ENCODE measurements around the gene FAM187B.

FAM187B gene

DNA sequence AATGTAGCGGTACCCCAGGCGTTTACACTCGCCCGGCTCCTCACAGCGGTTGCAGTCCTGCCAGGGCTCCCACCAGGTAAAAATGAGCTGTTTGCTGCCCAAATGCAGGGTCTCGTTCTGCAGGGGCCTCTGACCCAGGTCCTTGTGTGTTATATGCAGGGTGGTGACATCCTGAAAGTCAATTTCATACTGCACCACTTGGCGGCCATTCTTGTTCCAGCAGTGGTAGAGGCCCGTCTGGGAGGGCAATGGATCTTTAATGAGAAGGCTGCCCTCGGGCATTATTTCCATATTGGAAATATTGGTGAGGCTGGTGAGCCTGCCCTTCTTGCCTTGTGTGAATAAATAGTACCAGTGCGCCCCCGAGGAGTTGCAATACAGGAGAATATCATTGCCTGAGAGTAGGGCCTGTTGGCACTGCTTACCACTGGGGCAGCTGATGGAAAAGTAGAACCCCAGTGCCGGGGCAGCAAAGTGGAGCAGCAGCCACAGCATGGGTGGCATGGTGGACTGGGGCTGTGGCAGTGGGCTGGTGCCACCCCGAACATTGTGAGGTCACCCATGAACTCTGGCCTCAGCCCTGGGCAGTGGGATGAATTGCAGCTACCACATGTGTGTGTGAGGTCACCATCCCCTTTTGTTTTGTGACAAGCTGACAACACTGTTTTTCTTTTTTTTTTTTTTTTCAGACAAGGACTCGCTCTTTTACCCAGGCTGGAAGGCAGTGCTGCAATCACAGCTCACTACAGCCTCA, at the start of gene FAM187B:
FAM187B (minus strand) TSS at position 563 of the 754 bp plus-strand sequence; CDS start at position 504, 59 bp downstream.
- Histone ChIP-seq H3K9me3 (ENCODE audit: control insufficient read depth in 1 of 2, low read length in 2 of 2) (no peaks in the 10 kb centered on the region), H3K4me1 (ENCODE audit: control insufficient read depth in 1 of 2, insufficient read depth in 2 of 2, low read length in 2 of 2) (peaks cover under 1 to 7% of the 10 kb centered on the region in 2 donors), H3K9ac (ENCODE audit: low read depth in 1 of 2, low read length in 2 of 2) (no peak within 1 kb of the TSS), H3K4me3 (ENCODE audit: low read depth in 1 of 2, low read length in 2 of 2) (no peak within 1 kb of the TSS), H3K27me3 (ENCODE audit: control insufficient read depth in 1 of 2, insufficient read depth in 2 of 2, low read length in 2 of 2) (no peaks in the 10 kb centered on the region), H3K36me3 (ENCODE audit: control insufficient read depth in 1 of 2, insufficient read depth in 2 of 2, low read length in 2 of 2) (no peaks in the 10 kb centered on the region), H3K27ac (ENCODE audit: low read depth, low read length) (no peak within 1 kb of the TSS)

DNA sequence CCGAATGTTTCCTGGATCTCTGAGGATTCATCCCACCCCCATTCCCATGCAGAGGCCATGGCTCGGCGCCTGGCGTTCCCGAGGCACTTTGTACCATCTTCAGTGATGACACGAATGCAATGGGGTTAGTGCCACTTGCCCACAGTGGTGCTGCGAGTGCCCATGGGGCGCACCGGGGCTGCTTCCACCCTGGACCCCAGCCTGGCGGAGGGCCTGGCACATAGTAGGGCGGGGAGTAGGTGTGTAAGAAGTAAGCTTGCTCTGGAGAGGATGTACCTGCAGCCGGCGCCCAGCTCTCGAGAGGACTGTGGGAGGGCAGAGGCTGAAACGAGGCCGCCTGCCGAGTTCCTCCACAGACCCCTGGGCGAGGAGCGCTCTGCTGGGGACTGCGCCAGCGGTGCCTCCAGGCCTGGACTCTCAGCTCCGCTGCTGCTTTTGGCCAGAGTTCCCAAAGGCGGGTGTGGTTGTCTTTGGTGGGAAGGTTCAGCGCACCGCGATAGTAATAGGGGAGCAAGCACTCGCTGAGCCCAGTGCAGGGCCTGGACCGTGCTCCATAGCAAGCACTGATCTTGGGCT, 48.3 kb upstream of the FAM187B start:
- Histone ChIP-seq H3K9ac (ENCODE audit: low read depth in 1 of 2, low read length in 2 of 2) (no peak overlapping the region), H3K4me1 (ENCODE audit: control insufficient read depth in 1 of 2, insufficient read depth in 2 of 2, low read length in 2 of 2) (peaks cover 0 to 14% of the 10 kb centered on the region in 2 donors), H3K4me3 (ENCODE audit: low read depth in 1 of 2, low read length in 2 of 2) (no peak overlapping the region), H3K27ac (ENCODE audit: low read depth, low read length) (no peak overlapping the region), H3K9me3 (ENCODE audit: control insufficient read depth in 1 of 2, low read length in 2 of 2) (no peaks in the 10 kb centered on the region), H3K36me3 (ENCODE audit: control insufficient read depth in 1 of 2, insufficient read depth in 2 of 2, low read length in 2 of 2) (peaks cover 11 to 63% of the 10 kb centered on the region in 2 donors), H3K27me3 (ENCODE audit: control insufficient read depth in 1 of 2, insufficient read depth in 2 of 2, low read length in 2 of 2) (no peaks in the 10 kb centered on the region)

DNA sequence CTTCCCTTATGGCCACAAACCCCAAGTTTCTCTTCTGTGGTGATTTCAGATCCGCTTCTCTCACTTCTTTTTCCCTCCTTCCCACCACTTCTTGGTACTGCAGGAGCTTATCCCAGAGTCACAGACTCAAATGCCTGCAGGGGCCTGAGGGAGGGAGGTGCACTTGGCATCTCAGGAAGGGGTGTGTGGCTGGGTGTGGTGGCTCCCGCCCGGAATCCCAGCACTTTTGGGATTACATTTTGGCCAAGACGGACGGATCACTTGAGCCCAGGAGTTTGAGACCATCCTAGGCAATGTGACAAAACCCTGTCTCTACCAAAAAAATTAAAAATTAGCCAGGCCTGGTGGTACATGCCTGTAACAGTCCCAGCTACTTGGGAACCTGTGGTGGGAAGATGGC, 45.8 kb upstream of the FAM187B start:
- H3K4me1 ChIP-seq (ENCODE audit: control insufficient read depth in 1 of 2, insufficient read depth in 2 of 2, low read length in 2 of 2), result peaks cover 6 to 25% of the 10 kb centered on the region in 2 donors
- H3K36me3 ChIP-seq (ENCODE audit: control insufficient read depth in 1 of 2, insufficient read depth in 2 of 2, low read length in 2 of 2), result peaks cover 20 to 81% of the 10 kb centered on the region in 2 donors
- H3K27ac ChIP-seq (ENCODE audit: low read depth, low read length), result no peak overlapping the region
- H3K27me3 ChIP-seq (ENCODE audit: control insufficient read depth in 1 of 2, insufficient read depth in 2 of 2, low read length in 2 of 2), result no peaks in the 10 kb centered on the region
- no peak overlapping the region for H3K9ac ChIP-seq (ENCODE audit: low read depth in 1 of 2, low read length in 2 of 2)
- no peaks in the 10 kb centered on the region for H3K9me3 ChIP-seq (ENCODE audit: control insufficient read depth in 1 of 2, low read length in 2 of 2)
- H3K4me3 ChIP-seq (ENCODE audit: low read depth in 1 of 2, low read length in 2 of 2), result no peak overlapping the region

DNA sequence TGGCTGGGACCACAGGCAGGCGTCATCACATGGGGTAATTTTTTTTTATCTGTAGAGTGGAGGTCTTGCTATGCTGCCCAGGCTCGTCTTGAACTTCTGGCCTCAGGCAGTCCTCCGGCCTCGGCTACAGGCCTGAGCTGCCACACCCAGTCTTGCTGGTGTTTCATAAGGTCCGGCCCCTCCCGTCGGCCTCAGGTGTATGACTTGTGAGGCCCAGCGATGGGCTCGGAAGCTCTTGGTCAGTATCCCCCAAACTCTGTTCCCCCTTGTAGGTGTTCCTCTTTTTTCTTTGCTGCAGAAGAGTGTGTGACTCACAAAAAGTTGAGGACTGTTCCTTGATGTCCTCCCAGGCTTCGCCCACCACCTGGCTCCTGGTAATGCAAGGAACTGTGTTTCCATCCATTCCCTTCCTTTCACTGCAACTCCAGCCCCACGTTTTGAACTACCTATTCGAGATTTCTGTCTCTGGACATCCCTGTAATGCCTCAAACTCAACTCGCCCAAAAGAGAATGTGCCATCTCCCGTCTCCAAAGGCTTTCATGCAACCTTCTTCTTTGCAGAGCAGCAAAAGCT, 45.2 kb upstream of the FAM187B start:
- peaks cover 6 to 25% of the 10 kb centered on the region in 2 donors for H3K4me1 ChIP-seq (ENCODE audit: control insufficient read depth in 1 of 2, insufficient read depth in 2 of 2, low read length in 2 of 2)

GRCh38 chr19:35272954-35273649, 44.6 kb upstream of the FAM187B start:
- Histone ChIP-seq H3K4me3 (ENCODE audit: low read depth in 1 of 2, low read length in 2 of 2) (no peak overlapping the region), H3K4me1 (ENCODE audit: control insufficient read depth in 1 of 2, insufficient read depth in 2 of 2, low read length in 2 of 2) (peaks cover 6 to 25% of the 10 kb centered on the region in 2 donors), H3K27me3 (ENCODE audit: control insufficient read depth in 1 of 2, insufficient read depth in 2 of 2, low read length in 2 of 2) (no peaks in the 10 kb centered on the region), H3K9ac (ENCODE audit: low read depth in 1 of 2, low read length in 2 of 2) (no peak overlapping the region), H3K36me3 (ENCODE audit: control insufficient read depth in 1 of 2, insufficient read depth in 2 of 2, low read length in 2 of 2) (peaks cover 20 to 72% of the 10 kb centered on the region in 2 donors), H3K9me3 (ENCODE audit: control insufficient read depth in 1 of 2, low read length in 2 of 2) (no peaks in the 10 kb centered on the region), H3K27ac (ENCODE audit: low read depth, low read length) (no peak overlapping the region)

More for the DNA sequence above, 45.2 kb upstream of the FAM187B start:
- Histone ChIP-seq H3K27ac (ENCODE audit: low read depth, low read length) (no peak overlapping the region), H3K27me3 (ENCODE audit: control insufficient read depth in 1 of 2, insufficient read depth in 2 of 2, low read length in 2 of 2) (no peaks in the 10 kb centered on the region), H3K9ac (ENCODE audit: low read depth in 1 of 2, low read length in 2 of 2) (no peak overlapping the region), H3K4me3 (ENCODE audit: low read depth in 1 of 2, low read length in 2 of 2) (no peak overlapping the region), H3K36me3 (ENCODE audit: control insufficient read depth in 1 of 2, insufficient read depth in 2 of 2, low read length in 2 of 2) (peaks cover 20 to 78% of the 10 kb centered on the region in 2 donors), H3K9me3 (ENCODE audit: control insufficient read depth in 1 of 2, low read length in 2 of 2) (no peaks in the 10 kb centered on the region)

GRCh38 chr19:35272122-35272719, 43.7 kb upstream of the FAM187B start:
- Histone ChIP-seq H3K9ac (ENCODE audit: low read depth in 1 of 2, low read length in 2 of 2) (no peak overlapping the region), H3K9me3 (ENCODE audit: control insufficient read depth in 1 of 2, low read length in 2 of 2) (no peaks in the 10 kb centered on the region), H3K4me1 (ENCODE audit: control insufficient read depth in 1 of 2, insufficient read depth in 2 of 2, low read length in 2 of 2) (peaks cover 6 to 27% of the 10 kb centered on the region in 2 donors), H3K27ac (ENCODE audit: low read depth, low read length) (no peak overlapping the region), H3K27me3 (ENCODE audit: control insufficient read depth in 1 of 2, insufficient read depth in 2 of 2, low read length in 2 of 2) (no peaks in the 10 kb centered on the region), H3K4me3 (ENCODE audit: low read depth in 1 of 2, low read length in 2 of 2) (no peak overlapping the region), H3K36me3 (ENCODE audit: control insufficient read depth in 1 of 2, insufficient read depth in 2 of 2, low read length in 2 of 2) (peaks cover 20 to 67% of the 10 kb centered on the region in 2 donors)

GRCh38 chr19:35271546-35271945, 43.0 kb upstream of the FAM187B start:
- H3K9me3 ChIP-seq (ENCODE audit: control insufficient read depth in 1 of 2, low read length in 2 of 2), result no peaks in the 10 kb centered on the region
- peaks cover 11 to 34% of the 10 kb centered on the region in 2 donors for H3K4me1 ChIP-seq (ENCODE audit: control insufficient read depth in 1 of 2, insufficient read depth in 2 of 2, low read length in 2 of 2)
- no peaks in the 10 kb centered on the region for H3K27me3 ChIP-seq (ENCODE audit: control insufficient read depth in 1 of 2, insufficient read depth in 2 of 2, low read length in 2 of 2)
- H3K27ac ChIP-seq (ENCODE audit: low read depth, low read length), result no peak overlapping the region
- peaks cover 20 to 61% of the 10 kb centered on the region in 2 donors for H3K36me3 ChIP-seq (ENCODE audit: control insufficient read depth in 1 of 2, insufficient read depth in 2 of 2, low read length in 2 of 2)
- no peak overlapping the region for H3K4me3 ChIP-seq (ENCODE audit: low read depth in 1 of 2, low read length in 2 of 2)
- no peak overlapping the region for H3K9ac ChIP-seq (ENCODE audit: low read depth in 1 of 2, low read length in 2 of 2)

GRCh38 chr19:35270381-35270811, 41.9 kb upstream of the FAM187B start:
- Histone ChIP-seq H3K4me1 (ENCODE audit: control insufficient read depth in 1 of 2, insufficient read depth in 2 of 2, low read length in 2 of 2) (peaks cover 11 to 37% of the 10 kb centered on the region in 2 donors), H3K4me3 (ENCODE audit: low read depth in 1 of 2, low read length in 2 of 2) (peak overlapping the region in 1 of 2 donors; percentile 61), H3K9ac (ENCODE audit: low read depth in 1 of 2, low read length in 2 of 2) (no peak overlapping the region)

DNA sequence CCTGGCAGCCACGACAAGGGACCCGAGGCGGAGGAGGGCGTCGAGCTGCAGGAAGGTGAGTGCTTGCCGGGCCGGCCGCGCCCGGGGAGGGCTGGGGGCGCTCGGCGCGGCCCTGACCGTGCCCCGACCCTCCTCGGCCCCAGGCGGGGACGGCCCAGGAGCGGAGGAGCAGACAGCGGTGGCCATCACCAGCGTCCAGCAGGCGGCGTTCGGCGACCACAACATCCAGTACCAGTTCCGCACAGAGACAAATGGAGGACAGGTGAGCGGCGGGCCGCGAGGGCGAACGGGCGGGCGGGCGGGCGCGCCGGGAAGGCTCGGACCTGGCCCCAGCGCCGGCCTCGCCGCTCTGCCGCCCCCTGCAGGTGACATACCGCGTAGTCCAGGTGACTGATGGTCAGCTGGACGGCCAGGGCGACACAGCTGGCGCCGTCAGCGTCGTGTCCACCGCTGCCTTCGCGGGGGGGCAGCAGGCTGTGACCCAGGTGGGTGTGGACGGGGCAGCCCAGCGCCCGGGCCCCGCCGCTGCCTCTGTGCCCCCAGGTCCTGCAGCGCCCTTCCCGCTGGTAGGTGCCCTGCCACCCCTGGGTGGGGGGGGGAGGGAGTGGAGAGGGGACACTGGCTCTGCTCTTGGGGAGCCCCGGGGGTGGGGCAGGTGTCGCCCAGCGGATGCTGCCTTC, 41.0 kb upstream of the FAM187B start:
- Histone ChIP-seq H3K4me1 (ENCODE audit: control insufficient read depth in 1 of 2, insufficient read depth in 2 of 2, low read length in 2 of 2) (peaks cover 11 to 37% of the 10 kb centered on the region in 2 donors), H3K9ac (ENCODE audit: low read depth in 1 of 2, low read length in 2 of 2) (peak overlapping the region; percentile 32 to 63), H3K36me3 (ENCODE audit: control insufficient read depth in 1 of 2, insufficient read depth in 2 of 2, low read length in 2 of 2) (peaks cover 17 to 59% of the 10 kb centered on the region in 2 donors), H3K4me3 (ENCODE audit: low read depth in 1 of 2, low read length in 2 of 2) (peak overlapping the region; percentile 61 to 70), H3K27ac (ENCODE audit: low read depth, low read length) (peak overlapping the region; percentile 87), H3K27me3 (ENCODE audit: control insufficient read depth in 1 of 2, insufficient read depth in 2 of 2, low read length in 2 of 2) (no peaks in the 10 kb centered on the region), H3K9me3 (ENCODE audit: control insufficient read depth in 1 of 2, low read length in 2 of 2) (no peaks in the 10 kb centered on the region)

More at GRCh38 chr19:35270381-35270811, 41.9 kb upstream of the FAM187B start:
- Histone ChIP-seq H3K9me3 (ENCODE audit: control insufficient read depth in 1 of 2, low read length in 2 of 2) (no peaks in the 10 kb centered on the region), H3K27me3 (ENCODE audit: control insufficient read depth in 1 of 2, insufficient read depth in 2 of 2, low read length in 2 of 2) (no peaks in the 10 kb centered on the region), H3K27ac (ENCODE audit: low read depth, low read length) (no peak overlapping the region), H3K36me3 (ENCODE audit: control insufficient read depth in 1 of 2, insufficient read depth in 2 of 2, low read length in 2 of 2) (peaks cover 17 to 56% of the 10 kb centered on the region in 2 donors)

Data from duodenal mucosa (tissue), 2 donors.